GOT3 (cell line): ENCODE results near the gene LRRC14B.

Source experiments
- DNase-seq: peaks from one replicate; lab custom pipeline; 2025; ENCODE audit warnings: mixed read lengths; lab: John Stamatoyannopoulos, UW

The LRRC14B gene

DNA sequence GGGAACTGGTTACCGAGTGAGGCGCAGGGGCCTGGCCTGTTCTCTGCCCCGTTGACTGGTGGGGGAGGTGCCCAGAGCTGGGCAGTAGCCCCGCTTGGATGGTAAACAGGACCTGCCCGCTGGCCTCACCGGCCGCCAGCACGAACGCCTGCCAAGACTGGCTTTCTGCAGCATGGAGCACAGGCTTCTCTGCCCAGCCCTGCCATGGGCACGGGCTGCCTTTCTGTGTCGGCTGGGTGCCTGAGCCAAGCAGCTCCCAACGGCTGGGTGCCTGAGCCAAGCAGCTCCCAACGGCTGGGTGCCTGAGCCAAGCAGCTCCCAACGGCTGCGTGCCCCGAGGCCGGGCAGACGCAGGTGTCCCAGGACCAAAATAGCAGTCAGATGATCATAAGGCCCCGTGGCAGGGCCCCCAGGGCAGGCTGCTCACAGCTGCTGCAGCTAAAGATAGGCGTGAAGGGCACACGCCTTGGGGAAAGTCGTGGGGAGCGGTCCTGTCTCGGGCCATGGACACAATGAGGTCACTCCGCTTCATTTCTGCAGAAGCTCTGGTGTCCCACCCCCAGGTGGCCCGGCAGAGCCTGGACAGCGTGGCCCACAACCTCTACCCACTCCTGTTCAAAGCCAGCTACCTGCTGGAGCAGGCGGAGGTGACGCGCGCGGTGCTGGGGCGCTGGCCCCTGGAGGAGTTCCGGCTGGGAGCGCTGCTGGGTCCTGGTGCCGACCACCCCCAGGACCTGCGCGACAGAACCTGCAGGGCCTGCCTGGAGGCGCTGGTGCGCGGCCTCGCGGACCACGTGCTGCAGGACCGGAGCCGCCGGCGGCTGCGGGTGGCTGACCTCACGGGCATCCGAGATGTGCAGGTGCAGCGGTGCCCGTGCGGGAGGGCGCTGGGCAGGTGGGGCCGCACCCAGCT, at the start of gene LRRC14B:
Gene LRRC14B (plus strand): TSS at position 460 of the 913 bp plus-strand sequence. CDS start 44 bp downstream, at position 504.
- no peak for DNase-seq

DNA sequence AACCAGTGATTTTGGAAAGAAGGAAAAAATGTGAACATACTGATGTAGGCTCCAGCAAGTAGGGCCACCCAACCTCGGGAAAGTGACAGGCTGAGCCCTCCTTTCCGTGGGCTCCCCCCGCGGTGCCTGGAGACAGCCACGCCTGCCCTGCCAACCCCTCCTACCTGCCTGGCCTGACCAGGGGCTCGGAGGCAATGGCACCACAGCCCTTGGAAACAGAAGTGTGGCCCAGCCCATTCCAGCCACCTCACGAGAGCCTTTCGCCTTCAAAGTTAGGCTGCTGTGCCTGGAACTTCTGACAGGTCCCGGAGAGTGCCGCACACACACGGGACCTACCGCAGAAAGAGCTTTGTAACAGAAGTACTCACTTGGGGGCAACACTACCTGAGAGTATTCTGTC, 49.5 kb upstream of the LRRC14B start:
- no peak for DNase-seq

DNA sequence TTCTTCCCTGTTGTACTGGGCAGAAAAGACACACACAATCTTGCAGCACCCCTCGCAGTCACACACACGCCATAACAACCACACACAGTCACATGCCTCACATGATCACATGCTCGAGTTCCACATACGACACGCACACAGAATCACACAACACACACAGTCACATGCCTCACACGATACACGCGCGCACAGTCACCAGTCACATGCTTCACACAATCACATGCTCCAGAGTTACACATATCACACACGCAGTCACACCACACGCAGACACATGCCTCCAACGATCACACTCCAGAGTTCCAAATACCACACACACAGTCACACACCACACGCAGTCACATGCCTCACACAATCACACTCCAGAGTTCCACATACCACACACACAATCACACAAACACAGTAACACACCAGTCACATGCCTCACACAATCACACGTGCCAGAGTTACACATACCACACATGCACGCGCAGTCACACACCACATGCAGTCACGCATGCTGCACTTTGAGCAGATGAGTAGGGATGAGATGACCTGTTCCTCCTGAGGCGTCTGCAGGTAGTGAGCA, 49.0 kb upstream of the LRRC14B start:
- no peak for DNase-seq

DNA sequence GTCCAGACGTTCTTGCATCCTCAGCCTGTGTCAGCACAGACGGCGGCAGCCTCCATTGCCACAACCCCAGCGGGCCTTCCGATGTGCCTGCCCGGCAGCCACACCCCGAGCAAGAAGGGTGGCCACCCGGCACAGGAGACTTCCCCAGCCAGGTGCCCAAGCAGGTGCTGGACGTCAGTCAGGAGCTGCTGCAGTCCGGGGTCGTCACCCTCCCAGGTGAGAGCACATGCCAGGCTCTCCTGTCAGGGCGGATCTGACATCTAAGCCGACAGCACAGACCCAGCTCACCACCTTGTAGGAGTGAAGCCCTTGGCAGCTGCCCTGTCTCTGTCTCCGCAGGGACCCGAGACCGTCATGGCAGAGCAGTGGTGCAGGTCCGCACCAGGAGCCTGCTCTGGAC, 48.3 kb upstream of the LRRC14B start:
- no peak for DNase-seq

DNA sequence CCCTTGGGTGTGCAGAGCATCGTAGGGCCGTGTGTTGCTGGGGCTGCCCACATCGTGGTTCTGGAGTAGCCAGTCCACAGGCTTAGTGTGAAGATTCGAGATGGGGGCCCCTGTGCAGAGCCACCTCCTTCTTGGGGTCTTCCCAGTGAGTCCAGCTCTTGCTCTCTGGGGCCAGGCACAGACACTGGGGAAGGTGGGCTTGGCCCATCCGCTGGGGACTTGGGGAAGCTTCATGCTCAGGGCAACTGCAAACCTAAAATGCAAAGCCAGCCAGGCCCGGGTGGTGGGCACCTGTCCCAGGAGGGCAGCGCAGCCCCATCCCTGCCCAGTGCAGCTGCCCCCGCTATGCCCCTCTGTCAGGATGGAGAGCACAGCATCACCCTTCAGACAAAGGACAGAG, 46.4 kb upstream of the LRRC14B start:
- DNase-seq = no peak

DNA sequence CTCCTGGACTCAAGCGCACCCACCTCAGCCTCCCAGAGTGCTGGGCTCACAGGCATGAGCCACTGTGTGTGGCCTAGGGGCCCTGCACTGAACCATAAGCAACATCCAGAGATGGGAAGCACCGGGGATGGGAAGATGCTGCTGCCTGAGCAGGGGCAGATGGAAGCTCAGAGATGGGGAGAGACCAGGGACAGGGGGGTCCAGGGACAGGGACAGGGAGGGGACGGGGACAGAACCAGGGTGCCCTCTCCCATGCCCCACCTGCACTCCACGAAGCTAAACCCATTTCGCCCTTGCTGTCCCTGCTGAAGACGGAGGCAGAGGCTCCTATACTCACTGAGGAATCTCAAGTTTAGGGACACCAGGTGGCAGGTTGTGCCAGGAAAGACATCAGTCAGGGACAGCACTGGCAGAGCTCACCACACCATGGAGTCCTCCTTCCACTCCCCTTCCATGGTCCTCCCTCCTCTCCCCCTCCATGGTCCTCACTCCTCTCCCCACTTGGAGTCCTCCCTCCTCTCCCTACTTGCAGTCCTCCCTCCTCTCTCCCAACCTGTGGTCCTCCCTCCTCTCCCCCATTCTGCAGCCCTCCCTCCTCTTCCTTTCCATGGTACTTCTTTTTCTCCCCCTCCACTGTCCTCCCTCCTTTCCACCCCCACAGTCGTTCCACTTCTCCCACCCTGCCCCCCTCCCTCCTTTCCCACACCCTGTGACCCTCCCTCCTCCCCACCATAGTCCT, 45.5 kb upstream of the LRRC14B start:
- DNase-seq = no peak

DNA sequence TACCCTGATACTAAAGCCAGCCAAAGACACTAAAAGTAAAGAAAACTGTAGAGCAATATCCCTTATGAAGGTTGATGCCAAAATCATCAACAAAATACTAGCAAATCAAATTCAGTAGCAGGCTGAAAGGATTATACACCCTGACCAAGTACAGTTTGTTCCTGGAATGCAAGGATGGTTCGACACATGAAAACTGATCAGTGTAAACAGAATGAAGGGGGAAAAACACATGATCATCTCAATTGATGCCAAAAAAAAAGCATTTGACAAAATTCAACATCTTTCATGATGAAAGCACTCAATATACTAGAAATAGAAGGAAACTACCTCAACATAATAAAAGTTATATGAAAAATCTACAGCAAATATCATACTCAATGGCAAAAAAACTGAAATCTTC, 43.5 kb upstream of the LRRC14B start:
- no peak for DNase-seq

DNA sequence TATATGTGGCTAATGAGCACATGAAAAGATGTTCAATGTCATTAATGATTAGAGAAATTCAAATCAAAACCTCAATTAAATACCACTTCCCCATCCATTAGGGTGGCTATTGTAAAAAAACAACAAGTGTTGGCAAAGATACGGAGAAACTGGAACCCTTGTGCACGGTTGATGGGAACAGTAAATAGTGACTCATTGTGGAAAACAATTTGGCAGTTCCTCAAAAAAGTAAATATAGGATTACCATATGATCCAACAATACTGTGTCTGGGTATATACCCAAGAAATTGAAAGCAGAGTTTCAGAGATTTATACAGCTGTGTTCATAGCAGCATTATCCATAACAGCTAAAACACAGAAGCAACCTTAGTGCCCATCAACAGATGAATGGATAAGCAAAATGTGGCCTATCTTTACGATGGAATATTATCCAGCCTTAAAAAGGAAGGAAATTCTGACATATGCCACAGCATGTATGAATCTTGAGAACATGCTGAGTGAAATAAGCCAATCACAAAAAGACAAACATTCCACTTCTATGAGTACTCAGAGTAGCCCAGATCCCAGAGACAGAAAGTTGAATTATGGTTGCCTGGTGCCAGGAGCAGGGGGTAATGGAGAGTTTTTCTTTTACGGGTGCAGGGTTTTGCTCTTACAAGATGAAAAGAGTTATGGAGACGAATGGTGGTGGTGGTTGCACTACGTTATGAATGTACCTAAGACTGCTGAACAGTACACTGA, 41.4 kb upstream of the LRRC14B start:
- no peak for DNase-seq

DNA sequence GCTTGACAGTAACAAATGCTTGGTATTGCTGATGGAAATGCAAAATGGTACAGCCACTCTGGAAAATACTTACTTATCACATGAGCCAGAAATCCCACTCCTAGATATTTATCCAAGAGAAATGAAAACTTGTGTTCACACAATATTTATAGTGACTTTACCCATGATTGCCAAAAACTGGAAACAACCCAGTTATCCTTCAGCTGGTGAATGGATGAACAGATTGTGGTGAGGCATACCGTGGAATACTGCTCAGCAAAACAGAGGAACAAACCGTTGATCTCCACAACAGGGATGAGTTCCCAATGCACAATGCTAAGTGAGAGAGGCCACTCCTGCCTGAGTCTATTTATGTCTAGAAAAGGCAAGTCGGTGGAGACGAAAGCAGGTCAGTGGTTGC, 40.5 kb upstream of the LRRC14B start:
- DNase-seq = no peak

DNA sequence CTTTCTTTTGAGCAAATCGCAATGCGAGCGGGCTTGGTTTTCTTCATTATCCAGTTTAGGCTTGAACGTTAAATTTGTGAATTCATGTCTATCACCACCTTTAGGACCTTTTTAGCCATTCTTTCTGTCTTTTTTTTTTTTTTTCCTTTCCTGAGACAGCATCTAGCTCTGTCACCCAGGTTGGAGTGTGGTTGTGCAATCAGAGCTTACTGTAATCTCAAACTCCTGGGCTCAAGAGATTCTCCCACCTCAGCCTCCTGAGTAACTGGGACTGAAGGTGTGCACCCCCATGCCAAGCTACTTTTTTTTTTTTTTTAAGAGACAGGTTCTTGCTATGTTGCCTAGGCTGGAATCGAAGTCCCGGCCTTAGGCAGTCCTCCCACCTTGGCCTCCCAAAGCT, 39.2 kb upstream of the LRRC14B start:
- no peak for DNase-seq

DNA sequence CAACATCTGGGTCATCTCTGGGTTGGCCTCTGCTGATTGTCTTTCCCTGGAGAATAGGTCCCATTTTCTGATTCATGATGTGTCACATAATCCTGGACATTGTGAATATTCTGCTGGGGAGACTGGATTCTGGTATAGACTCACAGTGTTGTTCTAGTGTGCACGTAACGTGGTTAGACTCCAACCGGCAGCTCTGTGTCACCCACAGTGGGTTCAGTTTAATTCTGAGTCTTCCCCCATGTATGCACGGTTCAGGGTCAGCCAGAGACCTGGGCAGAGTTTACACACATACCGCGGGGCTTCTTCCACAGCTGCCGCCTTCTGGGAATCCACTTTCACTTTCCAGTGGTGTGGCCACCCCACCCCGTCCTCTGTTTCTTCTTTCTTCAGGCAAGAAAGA, 38.0 kb upstream of the LRRC14B start:
- DNase-seq = no peak

DNA sequence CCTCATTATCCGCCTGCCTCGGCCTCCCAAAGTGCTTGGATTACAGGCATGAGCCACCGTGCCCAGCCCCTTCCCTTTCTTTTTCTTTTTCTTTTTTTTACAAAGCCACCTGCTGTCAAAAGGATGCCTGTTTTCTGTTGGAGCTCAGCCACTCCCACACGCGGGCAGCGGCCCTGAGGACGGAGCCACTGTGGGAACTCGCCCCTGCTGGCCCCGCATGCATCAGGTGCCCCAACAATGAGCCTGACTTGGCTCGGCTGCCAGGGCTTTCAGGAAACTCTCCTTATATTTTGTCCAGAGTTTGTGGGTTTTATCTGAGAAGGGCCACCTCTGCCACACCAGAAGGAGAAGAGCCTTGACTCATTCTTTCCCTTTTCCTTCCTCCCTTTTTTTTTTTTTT, 37.1 kb upstream of the LRRC14B start:
- no peak for DNase-seq

DNA sequence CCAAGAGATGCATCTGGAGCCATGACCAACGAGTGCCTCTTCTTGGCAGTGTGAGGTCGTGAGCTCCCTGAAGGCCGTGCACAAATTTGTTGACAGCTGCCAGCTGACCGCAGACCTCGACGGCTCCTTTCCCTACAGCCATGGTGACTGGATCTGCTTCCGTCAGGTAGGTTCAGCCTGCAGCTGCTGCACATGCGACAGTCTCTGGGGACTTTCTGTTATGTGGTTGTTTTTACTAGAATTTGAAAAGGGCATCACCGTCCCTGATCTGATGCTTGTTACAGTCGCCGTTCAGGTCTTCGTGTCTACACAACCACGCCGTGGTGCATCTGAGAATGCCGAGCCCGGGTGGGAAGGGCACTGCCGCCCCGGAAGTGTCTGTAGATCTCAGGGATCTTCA, 36.5 kb upstream of the LRRC14B start:
- DNase-seq = no peak

DNA sequence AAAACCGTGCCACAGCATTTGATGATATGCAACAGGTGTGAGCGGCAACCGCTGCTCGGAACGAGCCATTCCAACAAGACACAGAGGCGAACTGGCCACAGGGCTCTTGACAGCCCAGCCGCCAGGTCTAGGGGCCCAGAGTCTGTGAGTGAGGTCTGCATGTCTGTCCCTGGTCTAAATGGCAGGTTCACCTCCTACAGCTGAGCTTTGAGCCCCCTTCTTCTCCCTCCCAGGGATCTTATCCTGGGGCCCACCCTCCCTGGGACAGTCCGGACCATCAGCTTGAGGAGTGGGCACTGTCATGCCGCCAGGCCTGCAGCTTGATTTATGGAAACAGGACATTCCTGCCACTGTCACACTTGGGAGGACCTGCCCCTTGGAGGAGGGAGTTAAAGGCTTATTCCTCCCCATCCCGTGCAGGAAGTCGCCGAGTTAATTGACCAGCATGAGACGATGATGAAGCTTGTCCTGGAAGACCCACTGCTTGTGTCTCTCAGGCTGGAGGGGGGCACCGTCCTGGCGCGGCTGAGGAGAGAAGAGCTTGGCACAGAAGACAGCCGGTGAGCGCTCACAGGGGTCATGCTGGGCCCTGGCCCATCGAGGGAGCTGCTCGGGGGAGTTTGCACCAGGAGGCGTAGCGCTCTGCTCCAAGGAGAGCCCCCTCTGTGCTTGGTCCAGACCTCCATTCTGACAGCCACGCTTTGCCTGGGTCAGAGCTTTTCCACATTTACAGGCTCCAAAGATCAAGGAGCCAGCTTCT, 35.5 kb upstream of the LRRC14B start:
- no peak for DNase-seq

DNA sequence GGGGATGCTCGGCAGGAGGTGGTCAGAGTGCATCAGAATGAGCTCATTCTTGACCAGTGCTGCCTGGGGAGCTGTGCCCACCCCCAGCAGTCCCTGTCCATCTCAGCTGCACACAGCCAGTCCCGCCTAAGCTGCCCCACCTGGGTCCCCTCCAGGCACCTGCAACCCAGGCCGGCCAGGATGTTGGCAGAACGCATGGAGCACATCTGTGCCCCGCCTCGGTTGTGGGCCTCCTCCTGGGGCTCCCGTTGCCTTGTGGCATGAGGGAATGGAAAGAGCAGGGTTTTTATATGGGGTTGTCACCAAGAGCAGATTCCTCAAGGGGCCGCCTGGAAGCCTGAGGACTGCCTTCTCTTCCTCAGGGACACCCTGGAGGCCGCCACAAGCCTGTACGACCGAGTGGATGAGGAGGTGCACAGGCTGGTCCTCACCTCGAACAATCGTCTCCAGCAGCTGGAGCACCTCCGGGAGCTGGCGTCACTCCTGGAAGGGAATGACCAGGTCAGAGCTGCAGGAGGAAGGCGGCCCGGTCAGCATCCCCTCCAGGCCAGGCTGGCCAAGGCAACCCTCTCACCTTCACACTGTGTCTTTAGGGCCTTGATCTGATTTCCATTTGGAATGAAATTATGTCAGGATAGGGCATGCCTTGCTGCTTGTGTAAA, 34.8 kb upstream of the LRRC14B start:
- DNase-seq = no peak

DNA sequence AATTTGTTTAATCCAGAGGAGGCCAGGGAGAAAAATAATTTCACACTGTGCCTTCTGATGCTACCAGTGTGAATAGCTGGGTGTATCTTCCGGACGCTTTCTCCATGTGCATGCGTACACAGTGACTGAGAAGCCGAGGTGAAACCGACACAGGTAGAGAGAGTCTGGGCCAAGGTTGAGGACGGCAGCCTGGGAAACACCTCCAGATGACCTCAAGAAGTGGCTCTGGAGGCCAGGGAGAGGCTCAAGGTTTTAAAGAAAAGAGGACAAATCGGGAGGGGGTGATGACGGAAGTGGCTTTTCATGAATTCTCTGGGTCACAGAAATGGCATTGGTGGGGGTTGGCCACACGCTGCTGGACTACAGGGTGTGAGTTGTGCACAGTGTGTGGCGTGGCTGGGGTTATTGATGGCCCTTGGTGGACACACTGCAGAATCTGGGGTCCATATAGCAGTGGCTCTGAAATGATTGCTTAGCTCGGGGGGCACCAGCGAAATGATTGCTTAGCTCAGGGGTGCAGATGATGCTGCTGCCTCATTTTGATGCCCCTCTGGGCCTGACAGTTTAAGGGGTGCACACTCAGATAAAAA, 34.1 kb upstream of the LRRC14B start:
- DNase-seq = no peak

DNA sequence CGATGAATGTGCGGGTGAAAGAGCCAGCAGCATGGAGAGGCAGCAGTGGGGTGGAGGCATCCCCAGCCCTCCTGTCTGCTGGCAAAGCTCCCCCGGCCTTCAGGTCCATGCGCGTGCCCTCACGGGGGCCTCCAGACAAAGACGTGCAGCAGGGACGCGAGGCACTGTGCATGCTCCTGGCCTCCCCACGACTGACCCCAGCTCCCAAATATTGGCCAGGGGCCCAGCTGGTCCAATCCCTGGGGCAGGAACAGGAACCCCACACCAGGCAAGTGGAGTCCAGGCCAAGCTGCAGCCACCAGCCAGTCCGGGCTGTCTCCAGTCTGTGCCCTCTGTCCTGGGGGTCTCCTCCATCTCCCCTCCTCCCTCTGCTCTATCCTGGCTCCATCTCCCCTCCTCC, 33.5 kb upstream of the LRRC14B start:
- no peak for DNase-seq

DNA sequence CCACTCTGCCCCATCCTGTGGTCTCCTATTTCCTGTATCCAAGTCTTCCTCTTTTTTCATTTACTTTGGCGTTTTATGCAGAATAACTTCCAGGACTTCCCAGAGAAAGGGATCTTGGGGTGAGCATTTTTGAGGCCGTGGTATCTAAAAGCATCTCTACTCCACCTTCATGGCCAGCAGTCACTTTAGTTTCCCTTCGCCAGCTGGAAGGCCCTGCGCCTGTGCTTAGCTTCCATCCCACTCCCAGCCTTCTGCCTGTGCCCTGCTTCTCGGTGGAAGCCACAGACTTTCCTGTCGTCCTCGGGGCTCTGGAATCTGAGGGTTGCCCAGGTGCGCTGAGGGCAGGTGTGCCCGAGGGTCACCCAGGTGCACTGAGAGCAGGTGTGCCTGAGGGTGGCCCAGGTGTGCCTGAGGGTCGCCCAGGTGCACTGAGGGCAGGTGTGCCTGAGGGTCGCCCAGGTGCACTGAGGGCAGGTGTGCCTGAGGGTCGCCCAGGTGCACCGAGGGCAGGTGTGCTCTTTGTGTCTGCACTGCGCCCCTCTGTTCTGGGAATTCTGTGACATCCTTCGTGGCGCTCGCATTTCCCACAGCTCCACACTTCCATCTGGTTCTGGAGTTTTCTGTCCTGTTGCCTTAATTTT, 32.4 kb upstream of the LRRC14B start:
- DNase-seq = no peak

DNA sequence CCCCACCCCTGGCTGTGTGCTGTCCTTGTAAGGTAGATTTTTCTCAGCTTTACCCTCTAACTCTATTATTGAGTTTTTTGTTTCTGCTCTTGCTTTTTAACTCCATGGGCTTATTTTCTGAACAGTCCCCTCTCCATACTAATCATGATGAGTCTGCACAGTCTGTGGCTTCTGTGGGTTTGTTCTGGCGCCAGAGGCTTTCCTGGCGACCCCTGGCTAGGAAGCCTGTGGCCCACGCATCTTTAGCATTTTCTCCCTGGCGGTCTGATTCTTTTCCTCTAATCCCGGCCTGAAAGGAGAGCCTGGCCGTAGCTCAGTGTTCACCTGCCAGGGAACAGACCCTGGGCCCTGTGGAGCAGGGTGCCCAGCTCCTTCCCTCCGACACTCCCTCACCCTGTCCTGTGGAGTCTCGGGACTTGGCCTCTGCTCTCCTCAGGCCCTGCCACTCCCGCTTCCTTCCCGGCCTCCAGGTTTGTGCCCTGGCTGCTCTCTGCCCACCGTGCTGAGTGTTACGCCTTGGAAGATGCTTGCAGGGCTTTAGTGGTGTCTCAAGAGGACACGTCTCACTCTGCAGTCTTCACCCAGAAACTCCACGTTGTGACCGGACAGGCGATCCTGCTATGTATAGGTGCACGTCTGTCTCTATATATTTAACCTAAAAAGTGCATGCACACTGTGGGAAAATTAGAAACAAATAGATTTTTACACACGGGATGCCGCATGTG, 31.7 kb upstream of the LRRC14B start:
- no peak for DNase-seq

DNA sequence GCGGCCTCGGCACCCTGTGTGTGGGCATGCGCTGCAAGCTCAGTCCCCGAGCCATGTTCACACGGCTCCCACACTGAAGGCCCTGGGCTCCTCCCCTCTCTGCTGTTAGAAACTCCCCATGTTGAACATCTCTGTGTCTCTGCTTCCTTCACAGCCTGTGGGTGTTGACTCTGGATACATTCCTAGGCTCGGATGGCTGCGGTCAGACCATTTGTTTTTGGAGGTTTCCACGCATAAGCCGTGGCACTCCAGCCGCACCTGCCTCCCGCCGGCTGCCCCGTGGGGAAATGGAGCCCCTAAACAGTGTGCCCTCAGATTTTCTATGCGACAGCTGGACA, 31.2 kb upstream of the LRRC14B start:
- no peak for DNase-seq
